PC-3 (cell line): ENCODE results near the gene SCCPDH. TPM values are rescaled to one million over a fixed set of nuclear protein-coding genes. Genes with fewer than 3 reads are reported as not detected.
A peak's percentile ranks its signal among the peaks of the same experiment; 100 is the strongest.

Experiments used
- ATAC-seq: fragments of 200-7000 bp; cut with Tn5 transposase; 2 replicates; pipeline ENCODE4 v1.9.1; 2020; ENCODE audit warnings: mild to moderate bottlenecking, moderate library complexity
- BruUV-seq: library from RNA; stranded (reverse); fragments of 400-500 nt; replicated peaks from 2 replicates; lab custom pipeline; 2021; lab: Mats Ljungman, UMichigan
- CTCF ChIA-PET: fragments of 300-600 bp; sonication (Branson Sonifier 250); formaldehyde crosslinking; loops from one replicate; lab custom pipeline; 2022; ENCODE audit warnings: antibody characterized with exemption; lab: Charles Lee
- POLR2A ChIA-PET: fragments of 300-600 bp; sonication (Branson Sonifier 250); formaldehyde crosslinking; loops from one replicate; lab custom pipeline; 2022; ENCODE audit warnings: antibody characterized with exemption; ENCODE audit not compliant: unreplicated experiment; lab: Charles Lee
- DNase-seq: peaks from one replicate; pipeline ENCODE4 v3.0.0-alpha.2; 2015
- H2AFZ ChIP-seq: fragments of 300-600 bp; sonication (generic); 2 replicates; pipeline ENCODE4 v1.6.0; 2016; ENCODE audit warnings: antibody characterized with exemption, low read length
- H3F3A ChIP-seq: fragments of 300-600 bp; sonication (generic); one replicate; pipeline ENCODE4 v1.6.0; 2017; ENCODE audit warnings: antibody characterized with exemption, low read length, control low read depth, mild to moderate bottlenecking; ENCODE audit not compliant: unreplicated experiment
- H3K27ac ChIP-seq: fragments of 300-600 bp; sonication (generic); 2 replicates; pipeline ENCODE4 v1.5.1; 2016; ENCODE audit warnings: mild to moderate bottlenecking, low read length
- H3K27me3 ChIP-seq: fragments of 300-600 bp; sonication (generic); 2 replicates; pipeline ENCODE4 v1.6.1; 2016; ENCODE audit warnings: low read length, mixed read lengths
- H3K36me3 ChIP-seq: fragments of 300-600 bp; sonication (generic); 2 replicates; pipeline ENCODE4 v1.6.1; 2016; ENCODE audit warnings: low read depth, mixed run types, low read length, mixed read lengths
- H3K4me1 ChIP-seq: fragments of 300-600 bp; sonication (generic); 2 replicates; pipeline ENCODE4 v1.5.1; 2016; ENCODE audit warnings: low read length; ENCODE audit not compliant: insufficient read depth
- H3K4me2 ChIP-seq: fragments of 300-600 bp; sonication (generic); 2 replicates; pipeline ENCODE4 v1.6.0; 2016; ENCODE audit warnings: low read length
- H3K4me3 ChIP-seq: fragments of 300-600 bp; sonication (generic); 2 replicates; pipeline ENCODE4 v1.5.1; 2016; ENCODE audit warnings: mild to moderate bottlenecking, low read length, mixed read lengths
- H3K79me2 ChIP-seq: fragments of 300-600 bp; sonication (generic); 2 replicates; pipeline ENCODE4 v1.6.1; 2017; ENCODE audit warnings: low read length, mixed read lengths
- H3K9ac ChIP-seq: fragments of 300-600 bp; sonication (generic); 2 replicates; pipeline ENCODE4 v1.6.0; 2016; ENCODE audit warnings: mild to moderate bottlenecking, low read length
- H3K9me2 ChIP-seq: fragments of 300-600 bp; sonication (generic); replicated peaks from 2 replicates; pipeline ENCODE4 v1.6.1; 2016; ENCODE audit warnings: mixed run types, low read length, mixed read lengths
- H3K9me3 ChIP-seq: fragments of 300-600 bp; sonication (generic); 2 replicates; pipeline ENCODE4 v1.6.1; 2016; ENCODE audit warnings: low read length, mixed read lengths
- H4K20me1 ChIP-seq: fragments of 300-600 bp; sonication (generic); 2 replicates; pipeline ENCODE4 v1.6.1; 2016; ENCODE audit warnings: low read length, mixed read lengths
- EZH2 ChIP-seq: fragments of 300-600 bp; sonication (generic); IDR thresholded peaks from one replicate; pipeline ENCODE4 v1.6.1; 2017; ENCODE audit warnings: antibody characterized with exemption, mild to moderate bottlenecking, low read length; ENCODE audit not compliant: unreplicated experiment
- EZH2phosphoT487 ChIP-seq: fragments of 300-600 bp; sonication (generic); IDR thresholded peaks from 2 replicates; pipeline ENCODE4 v1.6.1; 2018; ENCODE audit warnings: mild to moderate bottlenecking, antibody characterized with exemption, low read length, borderline replicate concordance
- intact Hi-C: fragments of 100-400 bp; cut with micrococcal nuclease; formaldehyde crosslinking; loops from 2 replicates; pipeline ENCODE4 v1.9.0; 2023
- total RNA-seq: library from RNA; depleted of rRNA; stranded (reverse); fragments of >200 nt; gene quantifications from 2 replicates; pipeline ENCODE4 v1.2.3, GENCODE V29; 2014
- TF ChIP-seq, protein P1 (sequence below): fragments of 300-600 bp; sonication (generic); conservative IDR thresholded peaks from 2 replicates; pipeline ENCODE4 v1.5.1; 2017; ENCODE audit warnings: antibody characterized with exemption, low read depth, mild to moderate bottlenecking, low read length

Gene SCCPDH
- total RNA-seq, 1 experiment from 2014 or later, result 50.8 TPM

DNA sequence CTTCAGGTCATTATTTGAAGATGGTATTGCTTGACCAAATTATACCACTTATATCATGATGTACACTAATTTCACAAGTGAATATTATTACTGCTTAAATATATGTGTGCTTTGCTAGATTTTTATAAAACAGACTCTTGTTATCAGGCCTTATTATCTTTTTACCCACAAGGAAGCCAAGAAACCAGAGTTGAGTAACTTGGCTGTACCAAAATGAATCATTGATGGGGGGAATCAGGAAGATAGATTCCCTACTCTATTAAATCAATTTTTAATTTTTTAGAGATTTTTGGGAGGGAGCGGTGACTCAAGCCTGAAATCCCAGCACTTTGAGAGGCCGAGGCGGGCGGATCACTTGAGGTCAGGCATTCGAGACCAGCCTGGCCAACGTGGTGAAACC, 16.0 kb upstream of the SCCPDH start:
- Histone ChIP-seq H3K27ac (no peak overlapping the region), H3K36me3 (no peaks in the 10 kb centered on the region), H3K9ac (no peak overlapping the region), H4K20me1 (no peaks in the 10 kb centered on the region), H3K4me2 (no peak overlapping the region), H3K9me3 (no peaks in the 10 kb centered on the region), H3K79me2 (no peaks in the 10 kb centered on the region), H3K4me1 (peaks cover 20% of the 10 kb centered on the region), H3F3A (no peaks in the 10 kb centered on the region), H3K4me3 (no peak overlapping the region), H3K27me3 (no peaks in the 10 kb centered on the region), H3K9me2 (no peaks in the 10 kb centered on the region), H2AFZ (no peak overlapping the region)
- intact Hi-C loops, result no loop called here
- CTCF ChIA-PET, result no interaction called here
- POLR2A ChIA-PET, result no interaction called here
- ATAC-seq (no peak), DNase-seq (no peak)
- no TSS peak for BruUV-seq
- TF ChIP-seq, protein P1, sequence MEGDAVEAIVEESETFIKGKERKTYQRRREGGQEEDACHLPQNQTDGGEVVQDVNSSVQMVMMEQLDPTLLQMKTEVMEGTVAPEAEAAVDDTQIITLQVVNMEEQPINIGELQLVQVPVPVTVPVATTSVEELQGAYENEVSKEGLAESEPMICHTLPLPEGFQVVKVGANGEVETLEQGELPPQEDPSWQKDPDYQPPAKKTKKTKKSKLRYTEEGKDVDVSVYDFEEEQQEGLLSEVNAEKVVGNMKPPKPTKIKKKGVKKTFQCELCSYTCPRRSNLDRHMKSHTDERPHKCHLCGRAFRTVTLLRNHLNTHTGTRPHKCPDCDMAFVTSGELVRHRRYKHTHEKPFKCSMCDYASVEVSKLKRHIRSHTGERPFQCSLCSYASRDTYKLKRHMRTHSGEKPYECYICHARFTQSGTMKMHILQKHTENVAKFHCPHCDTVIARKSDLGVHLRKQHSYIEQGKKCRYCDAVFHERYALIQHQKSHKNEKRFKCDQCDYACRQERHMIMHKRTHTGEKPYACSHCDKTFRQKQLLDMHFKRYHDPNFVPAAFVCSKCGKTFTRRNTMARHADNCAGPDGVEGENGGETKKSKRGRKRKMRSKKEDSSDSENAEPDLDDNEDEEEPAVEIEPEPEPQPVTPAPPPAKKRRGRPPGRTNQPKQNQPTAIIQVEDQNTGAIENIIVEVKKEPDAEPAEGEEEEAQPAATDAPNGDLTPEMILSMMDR, result no peak
- no peak for TF ChIP-seq EZH2phosphoT487
- TF ChIP-seq EZH2, result no peak

DNA sequence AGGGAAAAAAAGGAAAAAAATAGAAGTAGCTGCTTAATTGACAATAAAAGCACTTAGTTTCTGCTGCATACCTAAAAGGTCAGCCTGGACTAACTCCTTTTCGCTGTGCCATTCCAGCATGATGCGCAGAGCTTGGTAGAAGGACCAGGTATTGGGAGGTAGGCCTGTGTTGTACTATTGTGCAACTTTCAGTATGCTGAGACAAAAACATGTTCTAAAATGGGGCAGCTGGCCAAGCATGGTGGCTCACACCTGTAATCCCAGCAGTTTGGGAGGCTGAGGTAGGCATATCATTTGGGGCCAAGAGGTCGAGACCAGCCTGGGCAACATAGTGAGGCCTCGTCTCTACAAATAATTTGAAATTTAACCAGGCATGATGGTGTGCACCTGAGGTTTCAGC, 15.0 kb upstream of the SCCPDH start:
- no peak overlapping the region for H2AFZ ChIP-seq
- DNase-seq, result no peak
- no peak overlapping the region for H3K9ac ChIP-seq
- TF ChIP-seq, protein P1, result no peak
- TF ChIP-seq EZH2 (no peak), EZH2phosphoT487 (no peak)
- H3K4me3 ChIP-seq, result no peak overlapping the region
- H3K79me2 ChIP-seq, result no peaks in the 10 kb centered on the region
- H4K20me1 ChIP-seq, result no peaks in the 10 kb centered on the region
- no peak for ATAC-seq
- peak overlapping the region; percentile 30; the same call in 1 of the 2 replicates for H3K27ac ChIP-seq
- H3K27me3 ChIP-seq, result no peaks in the 10 kb centered on the region
- no peaks in the 10 kb centered on the region for H3F3A ChIP-seq
- intact Hi-C loops, result no loop called here
- ChIA-PET POLR2A (no interaction called here), CTCF (no interaction called here)
- BruUV-seq, result no TSS peak
- H3K9me3 ChIP-seq, result no peaks in the 10 kb centered on the region
- no peak overlapping the region for H3K4me2 ChIP-seq
- peaks cover 19% of the 10 kb centered on the region for H3K4me1 ChIP-seq
- H3K9me2 ChIP-seq, result no peaks in the 10 kb centered on the region
- no peaks in the 10 kb centered on the region for H3K36me3 ChIP-seq

DNA sequence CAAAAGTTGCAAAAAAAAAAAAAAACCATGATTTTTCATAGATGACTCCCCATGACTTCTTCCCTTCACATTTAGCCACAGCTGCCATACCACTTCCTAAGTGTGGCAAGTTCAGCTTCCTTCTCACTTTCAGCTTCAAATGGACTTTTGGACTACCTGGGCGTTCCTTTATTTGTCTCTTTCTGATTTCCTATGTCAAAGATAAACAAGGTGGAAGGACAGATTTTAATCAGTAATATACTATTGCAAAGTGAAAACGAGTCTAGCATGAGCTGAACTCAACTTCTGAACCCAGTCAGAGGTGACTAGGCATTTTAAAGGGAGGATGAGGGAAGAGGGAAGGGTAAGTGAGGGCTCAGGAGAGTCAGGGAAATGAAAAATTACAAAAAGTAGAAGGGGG, 14.4 kb upstream of the SCCPDH start:
- intact Hi-C loops, result no loop called here
- no peak for ATAC-seq
- Histone ChIP-seq H3K4me2 (no peak overlapping the region), H3K27ac (peak overlapping the region; percentile 30), H3K27me3 (no peaks in the 10 kb centered on the region), H3K9ac (no peak overlapping the region), H3F3A (no peaks in the 10 kb centered on the region), H4K20me1 (no peaks in the 10 kb centered on the region), H3K9me3 (no peaks in the 10 kb centered on the region), H3K79me2 (no peaks in the 10 kb centered on the region), H3K36me3 (no peaks in the 10 kb centered on the region), H3K9me2 (no peaks in the 10 kb centered on the region), H3K4me3 (no peak overlapping the region), H3K4me1 (peaks cover 12% of the 10 kb centered on the region), H2AFZ (0 out of 2 replicates have a peak overlapping the region, but pooled peaks have one; percentile 18)
- CTCF ChIA-PET, result no interaction called here
- DNase-seq, result no peak
- no TSS peak for BruUV-seq
- POLR2A ChIA-PET, result interaction anchor here (0.6 kb wide), 1 partner anchor 44 kb away, joined by 5 read pairs; no protein-coding TSS in a partner anchor
- no peak for TF ChIP-seq EZH2
- no peak for TF ChIP-seq EZH2phosphoT487
- TF ChIP-seq, protein P1, result no peak
